Measurements from ENCODE around the gene PREPL. TPM values are rescaled to one million over a fixed set of nuclear protein-coding genes. Genes with fewer than 3 reads are reported as not detected.

The PREPL gene
- total and polyA plus RNA-seq, 9 of the 15 experiments (the other 6 are each of a cell fraction or from before 2014, with no cell fraction given): 11.6 to 58.9 (median 27.2) TPM

- TF ChIP-seq RBM17 (IDR thresholded peaks at IDR 0.05; ENCODE audit: borderline replicate concordance, low read depth, low read length) (no peak), SREBF1 (IDR thresholded peaks at IDR 0.05; ENCODE audit: borderline replicate concordance, low read depth, low read length) (peak; percentile 90), NR4A1 (CRISPR knock-in tag; IDR thresholded peaks at IDR 0.05) (peak; percentile 16; the same call in 1 of the 2 replicates), NR4A1 (tag; IDR thresholded peaks at IDR 0.05) (0 out of 2 replicates have a peak, but pooled peaks have one; percentile 71), ZNF23 (CRISPR knock-in tag; IDR thresholded peaks at IDR 0.05) (no peak), ZNF589 (CRISPR knock-in tag; IDR thresholded peaks at IDR 0.05; ENCODE audit: low read depth) (peak; percentile 65; the same call in 1 of the 2 replicates), NFE2 (IDR thresholded peaks at IDR 0.05; ENCODE audit: low read depth) (0 out of 2 replicates have a peak, but pooled peaks have one; percentile 5), YY1 (IDR thresholded peaks at IDR 0.05; ENCODE audit: borderline replicate concordance in 1 of 3, control insufficient read depth in 1 of 3, extremely low read depth in 1 of 3, insufficient read depth in 3 of 3, insufficient read length in 1 of 3, insufficient replicate concordance in 2 of 3, low read depth in 1 of 3, low read length in 2 of 3) (peak; percentile 96 to 99 (median 98)), POLR2A (conservative IDR thresholded peaks at IDR 0.05) (peak; percentile 86), NFE2L1 (tag; IDR thresholded peaks at IDR 0.05; ENCODE audit: borderline replicate concordance, low read depth) (no peak), POLR2H (tag; IDR thresholded peaks at IDR 0.05; ENCODE audit: low read depth) (peak; percentile 94), NRF1 (conservative IDR thresholded peaks at IDR 0.05 in 1 of 2, IDR thresholded peaks at IDR 0.05 in 1 of 2) (peak; percentile 79 to 84), CHD2 (IDR thresholded peaks at IDR 0.05; ENCODE audit: low read depth, low read length) (no peak), TCF7 (IDR thresholded peaks at IDR 0.05; ENCODE audit: borderline replicate concordance) (0 out of 2 replicates have a peak, but pooled peaks have one; percentile 30), ARID2 (IDR thresholded peaks at IDR 0.05) (no peak), BHLHE40 (IDR thresholded peaks at IDR 0.05; ENCODE audit: low read length) (peak; percentile 86), KDM2B (CRISPR knock-in tag; IDR thresholded peaks at IDR 0.05) (no peak), RBM39 (optimal IDR thresholded peaks at IDR 0.05; ENCODE audit: low read depth, low read length) (no peak), GATA2 (CRISPR knock-in tag; IDR thresholded peaks at IDR 0.05) (no peak), LEF1 (IDR thresholded peaks at IDR 0.05) (0 out of 2 replicates have a peak, but pooled peaks have one; percentile 23), SRF (CRISPR knock-in tag; IDR thresholded peaks at IDR 0.05) (no peak), TAF1 (IDR thresholded peaks at IDR 0.05; ENCODE audit: control insufficient read depth, extremely low read depth, insufficient read depth, low read length, severe bottlenecking) (peak; percentile 77), DIDO1 (tag; IDR thresholded peaks at IDR 0.05; ENCODE audit: low read depth) (peak; percentile 89)
- TF ChIP-seq, protein P1, sequence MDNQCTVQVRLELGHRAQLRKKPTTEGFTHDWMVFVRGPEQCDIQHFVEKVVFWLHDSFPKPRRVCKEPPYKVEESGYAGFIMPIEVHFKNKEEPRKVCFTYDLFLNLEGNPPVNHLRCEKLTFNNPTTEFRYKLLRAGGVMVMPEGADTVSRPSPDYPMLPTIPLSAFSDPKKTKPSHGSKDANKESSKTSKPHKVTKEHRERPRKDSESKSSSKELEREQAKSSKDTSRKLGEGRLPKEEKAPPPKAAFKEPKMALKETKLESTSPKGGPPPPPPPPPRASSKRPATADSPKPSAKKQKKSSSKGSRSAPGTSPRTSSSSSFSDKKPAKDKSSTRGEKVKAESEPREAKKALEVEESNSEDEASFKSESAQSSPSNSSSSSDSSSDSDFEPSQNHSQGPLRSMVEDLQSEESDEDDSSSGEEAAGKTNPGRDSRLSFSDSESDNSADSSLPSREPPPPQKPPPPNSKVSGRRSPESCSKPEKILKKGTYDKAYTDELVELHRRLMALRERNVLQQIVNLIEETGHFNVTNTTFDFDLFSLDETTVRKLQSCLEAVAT (IDR thresholded peaks at IDR 0.05): peak in 1 of 2 experiments; percentile 80; a peak in 2 of 4 replicates
- TF ChIP-seq, protein P2, sequence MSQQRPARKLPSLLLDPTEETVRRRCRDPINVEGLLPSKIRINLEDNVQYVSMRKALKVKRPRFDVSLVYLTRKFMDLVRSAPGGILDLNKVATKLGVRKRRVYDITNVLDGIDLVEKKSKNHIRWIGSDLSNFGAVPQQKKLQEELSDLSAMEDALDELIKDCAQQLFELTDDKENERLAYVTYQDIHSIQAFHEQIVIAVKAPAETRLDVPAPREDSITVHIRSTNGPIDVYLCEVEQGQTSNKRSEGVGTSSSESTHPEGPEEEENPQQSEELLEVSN (IDR thresholded peaks at IDR 0.05; ENCODE audit: borderline replicate concordance in 1 of 2, extremely low read depth in 1 of 2, insufficient read depth in 1 of 2, insufficient read length in 1 of 2, low read depth in 1 of 2, low read length in 1 of 2, poor library complexity in 1 of 2, severe bottlenecking in 1 of 2): peak; percentile 5 to 73
Measured at GRCh38 chr2:44361330-44362206, at the start of gene PREPL, which contains the start of gene CAMKMT (continued).

All from K562 (cell line).